CD4-positive, alpha-beta T cell treated with Interleukin-15 for 1 hour (primary cell): ENCODE measurements around the gene NHSL1.
"Not testable (repeated sequence)": the region's sequence is repeated elsewhere in the genome, so short reads cannot be mapped to it uniquely, and the experiment has no call there.

Experiments used
- DNase-seq: peaks from one replicate; pipeline ENCODE4 v3.0.0-alpha.2; 2020

Gene NHSL1

GRCh38 chr6:138456401-138456790 is 42.9 kb downstream of the NHSL1 start:
- no peak for DNase-seq

GRCh38 chr6:138455746-138456400 is 43.4 kb downstream of the NHSL1 start:
- DNase-seq: peak; percentile 64

GRCh38 chr6:138454981-138455706 is 44.1 kb downstream of the NHSL1 start:
- DNase-seq: peak; percentile 67

- no peak for DNase-seq
Observed at GRCh38 chr6:138451043-138451442, 48.3 kb downstream of the NHSL1 start.

GRCh38 chr6:138450445-138450844 is 48.8 kb downstream of the NHSL1 start:
- no peak for DNase-seq

- DNase-seq: no peak
Observed at GRCh38 chr6:138446821-138447220, 52.5 kb downstream of the NHSL1 start.

GRCh38 chr6:138443979-138444378 is 55.3 kb downstream of the NHSL1 start:
- DNase-seq: no peak

GRCh38 chr6:138442663-138443062 is 56.6 kb downstream of the NHSL1 start:
- DNase-seq: no peak

GRCh38 chr6:138441965-138442364 is 57.3 kb downstream of the NHSL1 start:
- DNase-seq: no peak

GRCh38 chr6:138440758-138441357 is 58.4 kb downstream of the NHSL1 start:
- DNase-seq: no peak

- DNase-seq: no peak
Observed at GRCh38 chr6:138440296-138440695, 59.0 kb downstream of the NHSL1 start.

GRCh38 chr6:138439546-138439945 is 59.7 kb downstream of the NHSL1 start:
- DNase-seq: no peak

GRCh38 chr6:138434925-138435324 is 64.4 kb downstream of the NHSL1 start:
- no peak for DNase-seq

- no peak for DNase-seq
Observed at GRCh38 chr6:138434096-138434495, 65.2 kb downstream of the NHSL1 start.

GRCh38 chr6:138432063-138432356 is 67.3 kb downstream of the NHSL1 start:
- no peak for DNase-seq

- DNase-seq: no peak
Observed at GRCh38 chr6:138431256-138432062, 67.8 kb downstream of the NHSL1 start.

GRCh38 chr6:138430361-138431145 is 68.7 kb downstream of the NHSL1 start:
- no peak for DNase-seq

GRCh38 chr6:138429761-138430160 is 69.5 kb downstream of the NHSL1 start:
- DNase-seq: no peak

GRCh38 chr6:138428944-138429598 is 70.2 kb downstream of the NHSL1 start:
- DNase-seq: no peak

- DNase-seq: no peak
Observed at GRCh38 chr6:138427701-138428100, 71.6 kb downstream of the NHSL1 start.

- no peak for DNase-seq
Observed at GRCh38 chr6:138426500-138427123, 72.7 kb downstream of the NHSL1 start.

GRCh38 chr6:138425256-138425655 is 74.0 kb downstream of the NHSL1 start:
- not testable (repeated sequence) for DNase-seq
